ENCODE results near the gene PHLDA3.

PHLDA3 gene

GRCh38 chr1:201426479-201427310 lies 42.3 kb downstream of the PHLDA3 start:
- DNase-seq: peak; percentile 67

- DNase-seq: no peak
Measured at GRCh38 chr1:201424146-201424545, 44.8 kb downstream of the PHLDA3 start.

DNA sequence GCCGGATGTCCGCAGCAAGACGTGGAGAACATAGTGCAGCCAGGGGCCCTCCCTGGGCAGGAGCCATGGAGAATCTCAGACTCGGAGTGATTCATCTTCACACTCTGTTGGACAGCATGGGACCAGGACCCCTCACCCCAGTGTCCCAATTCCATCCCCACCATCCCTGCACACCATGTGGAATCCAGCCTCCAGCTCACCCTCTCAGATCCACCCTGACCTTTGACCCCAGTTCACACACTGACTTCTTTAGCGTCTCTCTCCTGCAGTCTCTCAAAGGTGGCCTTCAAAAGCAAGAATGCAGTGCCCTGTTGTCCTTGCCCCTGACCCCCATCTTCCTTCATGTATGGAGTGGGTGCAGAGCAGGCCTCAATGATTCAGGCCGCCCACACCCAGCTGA lies 45.3 kb downstream of the PHLDA3 start:
- DNase-seq: no peak

DNA sequence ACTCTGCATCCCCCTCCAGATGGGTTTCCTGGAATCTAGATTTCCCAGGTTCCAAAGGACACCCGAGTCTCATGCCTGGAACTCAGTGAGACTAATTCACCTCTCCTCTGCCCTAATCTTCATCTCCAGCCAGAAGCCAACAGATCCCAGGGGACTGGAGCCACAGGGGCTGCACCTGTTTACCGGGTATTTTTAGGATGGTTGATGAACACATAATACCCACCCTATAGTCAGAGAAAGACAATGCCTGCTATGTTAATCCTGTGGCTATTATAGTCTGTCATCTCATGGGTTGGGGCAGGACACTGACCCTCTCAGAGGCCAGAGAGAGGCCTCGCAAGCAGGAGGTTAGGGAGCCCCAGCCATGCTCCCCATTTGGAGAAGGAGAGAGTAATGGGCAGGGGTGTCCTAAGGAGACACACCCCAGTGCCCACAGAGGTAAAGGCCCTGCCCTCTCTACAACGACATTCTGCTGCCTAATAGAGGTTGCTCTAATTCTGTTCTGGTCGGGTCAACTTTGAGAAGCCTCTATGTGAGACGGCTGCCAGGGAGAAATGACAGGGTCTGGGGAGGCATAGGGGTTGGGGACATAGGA lies 46.5 kb downstream of the PHLDA3 start:
- DNase-seq: no peak

DNA sequence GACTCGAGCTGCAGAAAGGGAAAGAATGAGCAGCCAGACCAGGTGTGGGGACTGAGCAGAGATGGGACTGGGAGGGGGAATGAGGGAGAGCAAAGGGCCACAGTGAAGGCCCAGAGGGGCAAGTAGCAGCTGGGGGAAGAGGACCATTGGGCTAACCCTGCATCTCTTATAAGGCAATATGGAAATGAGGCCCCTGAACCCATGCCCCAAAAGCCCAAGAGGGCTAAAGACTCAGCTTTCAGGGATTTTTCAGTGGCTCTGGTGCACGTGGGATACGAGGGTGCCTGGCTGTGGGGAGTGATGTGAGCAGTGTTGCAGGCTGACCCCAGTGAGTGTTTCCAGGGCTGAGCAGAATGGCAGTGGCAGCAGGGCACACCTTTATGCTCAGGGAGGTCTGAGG lies 47.0 kb downstream of the PHLDA3 start:
- DNase-seq: no peak

- no peak for DNase-seq
Measured at GRCh38 chr1:201421041-201421440, 47.9 kb downstream of the PHLDA3 start.

DNA sequence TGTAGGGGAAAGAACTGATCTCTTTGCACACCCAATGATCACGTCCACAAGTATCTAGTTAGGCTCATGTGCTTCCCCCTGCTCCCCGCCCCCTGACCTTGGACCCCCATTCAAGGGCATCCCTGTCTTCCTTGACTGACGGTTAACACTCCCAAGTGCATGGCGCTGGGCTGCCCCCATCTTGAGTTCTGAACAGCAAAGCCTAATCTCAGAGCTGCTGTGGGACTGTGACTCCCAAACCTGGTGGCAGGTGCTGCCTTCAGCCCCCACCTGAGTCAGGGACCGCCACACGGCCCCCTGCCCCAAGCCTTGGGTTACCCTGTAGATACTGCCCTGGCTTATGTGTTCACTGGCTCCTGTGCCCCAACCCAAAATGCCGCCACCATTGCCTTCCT lies 48.4 kb downstream of the PHLDA3 start:
- no peak for DNase-seq

DNA sequence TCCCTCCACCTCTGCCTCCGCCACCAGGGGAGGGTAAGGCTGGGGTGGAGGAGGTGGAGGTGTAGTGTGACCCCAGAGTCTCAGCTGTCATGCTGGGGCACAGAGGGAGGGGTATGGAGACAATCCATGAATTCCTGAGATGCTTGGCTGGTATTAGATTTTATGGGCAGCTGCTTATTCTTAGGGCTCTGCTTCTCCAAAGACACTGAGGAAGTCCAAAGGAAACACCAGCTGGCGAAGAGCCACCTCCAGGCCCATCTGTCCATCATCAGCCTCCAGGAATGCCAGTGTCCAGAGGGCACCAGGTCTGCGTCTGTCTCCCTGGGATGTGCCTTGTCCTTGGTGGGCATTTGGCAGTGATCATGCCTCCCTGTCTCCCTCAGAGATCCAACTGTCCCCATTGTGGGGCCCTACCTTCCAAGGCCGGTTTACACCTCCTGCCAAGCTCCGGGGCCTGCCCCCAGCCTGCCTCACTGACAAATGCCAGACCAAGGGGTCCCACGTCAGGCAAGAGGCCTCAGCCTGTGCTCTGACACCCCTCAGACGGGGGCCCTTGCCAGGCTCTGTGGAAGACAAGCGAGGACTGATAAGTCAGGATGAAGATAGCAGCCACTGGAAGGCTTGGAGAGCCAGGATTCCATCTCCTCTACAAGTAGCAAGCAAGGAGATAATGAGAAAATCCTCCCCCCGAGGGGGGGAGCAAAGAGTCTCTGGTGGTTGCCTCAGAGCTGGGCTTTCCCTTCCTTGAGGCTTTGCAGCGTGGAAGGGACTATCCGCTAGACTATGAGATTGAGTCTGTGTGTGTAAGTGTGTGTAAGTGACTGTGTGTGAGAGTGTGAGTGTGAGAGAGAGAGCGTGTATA lies 49.0 kb downstream of the PHLDA3 start:
- no peak for DNase-seq

DNA sequence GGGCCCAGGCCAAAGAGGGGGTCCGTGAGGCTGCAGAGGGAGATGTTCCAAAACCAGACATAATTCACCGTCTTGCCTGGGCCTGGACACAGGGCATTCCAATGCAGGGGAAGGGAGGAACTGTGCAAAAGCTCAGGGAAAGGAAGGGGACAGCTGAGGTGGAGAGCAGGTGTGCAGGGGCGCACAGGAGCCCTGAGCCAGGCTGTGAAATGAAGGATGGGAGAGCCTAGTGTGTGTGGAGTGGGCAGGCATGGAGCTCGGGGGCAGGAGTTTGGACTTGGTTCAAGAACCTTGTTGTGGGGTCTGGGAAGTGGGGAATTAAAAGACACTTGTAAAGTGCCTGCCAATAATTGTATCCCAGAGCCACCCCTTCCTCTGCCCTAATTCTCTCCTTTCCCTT lies 49.7 kb downstream of the PHLDA3 start:
- DNase-seq: no peak

- DNase-seq: no peak
Measured at GRCh38 chr1:201418461-201418860, 50.5 kb downstream of the PHLDA3 start.

Data from DMS 273 treated with DMSO at 0.1 percent for 48 hours (cell line).